Fibroblast of lung (primary cell): Measurements from ENCODE around the gene GCSH. TPM values are rescaled to one million over a fixed set of nuclear protein-coding genes. Genes with fewer than 3 reads are reported as not detected.

Experiments
- DNase-seq, 2 donors: peaks; one replicate each; pipeline versions ENCODE4 v3.0.0 to v3.0.0-alpha.2; 2010; ENCODE audit warnings: low read depth in 2 of 2
- H2AFZ ChIP-seq: 2 replicates; pipeline ENCODE4 v1.5.1; 2012; ENCODE audit warnings: low read length, control low read depth, inconsistent platforms
- H3K27ac ChIP-seq: 2 replicates; pipeline ENCODE4 v1.5.1; 2011; ENCODE audit warnings: low read length, control low read depth; ENCODE audit not compliant: insufficient read depth
- H3K27me3 ChIP-seq: 2 replicates; pipeline ENCODE4 v1.5.1; 2011; ENCODE audit warnings: mild to moderate bottlenecking, low read length; ENCODE audit not compliant: control insufficient read depth, insufficient read depth
- H3K36me3 ChIP-seq: 2 replicates; pipeline ENCODE4 v1.5.1; 2011; ENCODE audit warnings: low read length; ENCODE audit not compliant: control insufficient read depth, insufficient read depth
- H3K4me1 ChIP-seq: 2 replicates; pipeline ENCODE4 v1.5.1; 2011; ENCODE audit warnings: low read length; ENCODE audit not compliant: control insufficient read depth, insufficient read depth; ENCODE audit errors: extremely low read depth
- H3K4me2 ChIP-seq: 2 replicates; pipeline ENCODE4 v1.5.1; 2011; ENCODE audit warnings: low read length, control low read depth; ENCODE audit not compliant: insufficient read depth; ENCODE audit errors: extremely low read depth
- H3K4me3 ChIP-seq, 4 experiments: fragments of 200-600 bp in 1 of 4; sonication (generic) in 1 of 4; replicated peaks in 1 of 4; 2 replicates each; pipeline ENCODE4 v1.5.1; 2011 to 2016; ENCODE audit warnings: low read length in 4 of 4, low read depth in 3 of 4, mild to moderate bottlenecking in 3 of 4, control low read depth in 2 of 4, inconsistent platforms in 1 of 4, mixed read lengths in 1 of 4; ENCODE audit not compliant: insufficient read depth in 1 of 4; ENCODE audit errors: control extremely low read depth in 1 of 4
- H3K79me2 ChIP-seq: 2 replicates; pipeline ENCODE4 v1.5.1; 2012; ENCODE audit warnings: mild to moderate bottlenecking, low read length, inconsistent platforms; ENCODE audit not compliant: control insufficient read depth, insufficient read depth
- H3K9ac ChIP-seq: 2 replicates; pipeline ENCODE4 v1.5.1; 2011; ENCODE audit warnings: mild to moderate bottlenecking, low read length, control low read depth; ENCODE audit not compliant: insufficient read depth
- H3K9me3 ChIP-seq: 2 replicates; pipeline ENCODE4 v1.5.1; 2012; ENCODE audit warnings: low read depth, low read length; ENCODE audit not compliant: control insufficient read depth, insufficient read depth
- H4K20me1 ChIP-seq: 2 replicates; pipeline ENCODE4 v1.5.1; 2011; ENCODE audit warnings: low read length; ENCODE audit not compliant: control insufficient read depth, insufficient read depth; ENCODE audit errors: extremely low read depth
- CTCF ChIP-seq, 2 donors: IDR thresholded peaks in 1 of 2; conservative IDR thresholded peaks in 1 of 2; 1 replicate in 1 of 2; 2 replicates in 1 of 2; pipeline ENCODE4 v1.5.1; 2011 to 2012; ENCODE audit warnings: low read length in 2 of 2, control low read depth in 1 of 2, inconsistent platforms in 1 of 2, low read depth in 1 of 2, mild to moderate bottlenecking in 1 of 2
- EZH2 ChIP-seq: IDR thresholded peaks from 2 replicates; pipeline ENCODE4 v1.5.1; 2012; ENCODE audit warnings: low read length, control low read depth, mild to moderate bottlenecking; ENCODE audit errors: missing control alignments
- polyA plus RNA-seq, 2 donors: library from polyadenylated mRNA; depleted of rRNA in 1 of 2; stranded (reverse) in 1 of 2; unstranded in 1 of 2; fragments of >200 nt; gene quantifications; 2 replicates each; pipeline ENCODE4 v1.2.1, GENCODE V29; 2011 to 2012; ENCODE audit warnings: missing spikeins in 1 of 2
- total RNA-seq: library from RNA; depleted of rRNA; stranded (reverse); fragments of >200 nt; gene quantifications from 2 replicates; pipeline ENCODE4 v1.2.1, GENCODE V29; 2014

GCSH gene
- total and polyA plus RNA-seq, 2 donors (not counting 1 experiment from before 2014, with no cell fraction given), result 15.0 to 29.9 TPM

GRCh38 chr16:81088836-81089235 is 7.4 kb downstream of the GCSH start:
- H2AFZ ChIP-seq, result no peak overlapping the region
- no peaks in the 10 kb centered on the region for H3K27me3 ChIP-seq
- no peak overlapping the region for H3K4me3 ChIP-seq
- no peaks in the 10 kb centered on the region for H3K36me3 ChIP-seq
- TF ChIP-seq EZH2 (no peak), CTCF (conservative IDR thresholded peaks at IDR 0.05 in 1 of 2, IDR thresholded peaks at IDR 0.05 in 1 of 2; ENCODE audit: low read depth in 1 of 2, low read length in 2 of 2) (no peak)
- no peak overlapping the region for H3K4me2 ChIP-seq
- no peak for DNase-seq
- no peak overlapping the region for H3K9ac ChIP-seq
- H3K9me3 ChIP-seq, result no peaks in the 10 kb centered on the region
- no peaks in the 10 kb centered on the region for H4K20me1 ChIP-seq
- no peaks in the 10 kb centered on the region for H3K4me1 ChIP-seq
- no peak overlapping the region for H3K27ac ChIP-seq
- H3K79me2 ChIP-seq, result no peaks in the 10 kb centered on the region

- H3K9me3 ChIP-seq, result no peaks in the 10 kb centered on the region
- TF ChIP-seq EZH2 (no peak), CTCF (conservative IDR thresholded peaks at IDR 0.05 in 1 of 2, IDR thresholded peaks at IDR 0.05 in 1 of 2; ENCODE audit: low read depth in 1 of 2, low read length in 2 of 2) (no peak)
Observed at GRCh38 chr16:81081014-81081413, 15.2 kb downstream of the GCSH start.

GRCh38 chr16:81080233-81080632 is 16.0 kb downstream of the GCSH start:
- Histone ChIP-seq H3K36me3 (no peaks in the 10 kb centered on the region), H3K27ac (no peak overlapping the region), H3K9ac (no peak overlapping the region), H3K4me2 (no peak overlapping the region), H4K20me1 (no peaks in the 10 kb centered on the region), H3K79me2 (no peaks in the 10 kb centered on the region), H3K4me3 (no peak overlapping the region), H3K4me1 (peaks cover 2% of the 10 kb centered on the region), H3K27me3 (no peaks in the 10 kb centered on the region), H3K9me3 (no peaks in the 10 kb centered on the region), H2AFZ (no peak overlapping the region)
- no peak for TF ChIP-seq CTCF (conservative IDR thresholded peaks at IDR 0.05 in 1 of 2, IDR thresholded peaks at IDR 0.05 in 1 of 2; ENCODE audit: low read depth in 1 of 2, low read length in 2 of 2)
- DNase-seq, result no peak

More at GRCh38 chr16:81081014-81081413, 15.2 kb downstream of the GCSH start:
- Histone ChIP-seq H3K4me2 (no peak overlapping the region), H3K36me3 (no peaks in the 10 kb centered on the region), H3K79me2 (no peaks in the 10 kb centered on the region), H3K4me1 (peaks cover 2% of the 10 kb centered on the region), H3K4me3 (no peak overlapping the region), H2AFZ (no peak overlapping the region), H4K20me1 (no peaks in the 10 kb centered on the region), H3K27me3 (no peaks in the 10 kb centered on the region), H3K27ac (no peak overlapping the region), H3K9ac (no peak overlapping the region)
- no peak for DNase-seq
